Colonic mucosa (tissue), 4 donors: ENCODE data around the gene CACNA1H. TPM values are rescaled to one million over a fixed set of nuclear protein-coding genes. Genes with fewer than 3 reads are reported as not detected.

Experiments
- DNase-seq: peaks from one replicate; pipeline ENCODE4 v3.0.0-alpha.2; 2020
- H3K27ac ChIP-seq: fragments of 200-600 bp; one replicate; pipeline ENCODE4 v1.8.0; 2021
- H3K27me3 ChIP-seq: fragments of 200-600 bp; one replicate; pipeline ENCODE4 v1.8.0; 2021
- H3K36me3 ChIP-seq: fragments of 200-600 bp; one replicate; pipeline ENCODE4 v1.8.0; 2021
- H3K4me1 ChIP-seq: fragments of 200-600 bp; one replicate; pipeline ENCODE4 v1.8.0; 2021; ENCODE audit warnings: mild to moderate bottlenecking
- H3K4me3 ChIP-seq: fragments of 200-600 bp; one replicate; pipeline ENCODE4 v1.8.0; 2021
- H3K9ac ChIP-seq, 2 donors: one replicate each; pipeline ENCODE4 v1.7.0; 2013; ENCODE audit warnings: control low read depth in 2 of 2, low read depth in 2 of 2, low read length in 2 of 2
- H3K9me3 ChIP-seq: fragments of 200-600 bp; one replicate; pipeline ENCODE4 v1.8.0; 2021
- CTCF ChIP-seq: fragments of 200-600 bp; IDR thresholded peaks from one replicate; pipeline ENCODE4 v1.8.0; 2022; ENCODE audit warnings: antibody characterized with exemption, mild to moderate bottlenecking
- intact Hi-C: fragments of 100-400 bp; cut with DNase I; formaldehyde crosslinking; loops from one replicate; pipeline ENCODE4 v1.14.1; 2022
- total RNA-seq, 2 donors: library from RNA; stranded (reverse); fragmentation: NEBNext Ultra II Directional in 1 of 2; extraction: Animal tissue kit (Norgen Biotek cat#: 25700) in 1 of 2; gene quantifications; one replicate each; pipeline ENCODE4 v1.2.1, GENCODE V29; 2021
- donor health status: healthy.
- donor health status: DM: no; HTN: no; CAD: no.
- donor health status: DM: no; HTN: no; CAD: no.

Gene CACNA1H
- total RNA-seq, 2 donors from 2014 or later: 2.1 to 14.6 TPM

GRCh38 chr16:1154291-1154886 lies 1.5 kb downstream of the CACNA1H start:
- TF ChIP-seq CTCF: no peak

GRCh38 chr16:1154887-1155331 lies 2.0 kb downstream of the CACNA1H start:
- H3K4me3 ChIP-seq: no peak overlapping the region
- H3K9me3 ChIP-seq: no peaks in the 10 kb centered on the region
- intact Hi-C loops: no loop called here
- no peak for DNase-seq
- no peak for TF ChIP-seq CTCF
- peak overlapping the region in 1 of 2 donors; percentile 0 for H3K9ac ChIP-seq
- H3K27me3 ChIP-seq: peaks cover 53% of the 10 kb centered on the region
- no peaks in the 10 kb centered on the region for H3K4me1 ChIP-seq
- no peaks in the 10 kb centered on the region for H3K36me3 ChIP-seq
- peak overlapping the region; percentile 67 for H3K27ac ChIP-seq

More at GRCh38 chr16:1154291-1154886, 1.5 kb downstream of the CACNA1H start:
- H3K27me3 ChIP-seq: peaks cover 49% of the 10 kb centered on the region
- intact Hi-C loops: no loop called here
- no peaks in the 10 kb centered on the region for H3K4me1 ChIP-seq
- H3K27ac ChIP-seq: peak overlapping the region; percentile 67
- no peaks in the 10 kb centered on the region for H3K9me3 ChIP-seq
- peak overlapping the region; percentile 19 for H3K4me3 ChIP-seq
- H3K9ac ChIP-seq: peak overlapping the region; percentile 0 to 9
- H3K36me3 ChIP-seq: no peaks in the 10 kb centered on the region
- no peak for DNase-seq

- H3K9me3 ChIP-seq: no peaks in the 10 kb centered on the region
- H3K9ac ChIP-seq: no peak overlapping the region
- peak overlapping the region; percentile 67 for H3K27ac ChIP-seq
- intact Hi-C loops: no loop called here
- DNase-seq: no peak
- H3K27me3 ChIP-seq: peaks cover 59% of the 10 kb centered on the region
- no peaks in the 10 kb centered on the region for H3K36me3 ChIP-seq
- H3K4me1 ChIP-seq: no peaks in the 10 kb centered on the region
- no peak for TF ChIP-seq CTCF
- H3K4me3 ChIP-seq: no peak overlapping the region
These were observed 2.6 kb downstream of the CACNA1H start for GRCh38 chr16:1155353-1156054.

- Histone ChIP-seq H3K9ac (peak overlapping the region in 1 of 2 donors; percentile 2), H3K9me3 (no peaks in the 10 kb centered on the region), H3K27me3 (peaks cover 64% of the 10 kb centered on the region), H3K4me1 (no peaks in the 10 kb centered on the region), H3K4me3 (no peak overlapping the region), H3K36me3 (no peaks in the 10 kb centered on the region), H3K27ac (no peak overlapping the region)
- no peak for TF ChIP-seq CTCF
- DNase-seq: no peak
- intact Hi-C loops: no loop called here
These were observed 3.4 kb downstream of the CACNA1H start for GRCh38 chr16:1156055-1156982.

GRCh38 chr16:1156983-1157638 lies 4.2 kb downstream of the CACNA1H start:
- Histone ChIP-seq H3K9ac (peak overlapping the region in 1 of 2 donors; percentile 2), H3K9me3 (no peaks in the 10 kb centered on the region), H3K4me3 (no peak overlapping the region), H3K27me3 (peaks cover 59% of the 10 kb centered on the region), H3K36me3 (no peaks in the 10 kb centered on the region), H3K27ac (no peak overlapping the region), H3K4me1 (no peaks in the 10 kb centered on the region)
- no peak for DNase-seq
- no peak for TF ChIP-seq CTCF
- intact Hi-C loops: no loop called here
